NCI-H748 (cell line): ENCODE measurements around the gene COL4A1.

Experiments
- DNase-seq: peaks from one replicate; lab custom pipeline; 2025; ENCODE audit not compliant: unreplicated experiment; lab: John Stamatoyannopoulos, UW

COL4A1 gene

DNA sequence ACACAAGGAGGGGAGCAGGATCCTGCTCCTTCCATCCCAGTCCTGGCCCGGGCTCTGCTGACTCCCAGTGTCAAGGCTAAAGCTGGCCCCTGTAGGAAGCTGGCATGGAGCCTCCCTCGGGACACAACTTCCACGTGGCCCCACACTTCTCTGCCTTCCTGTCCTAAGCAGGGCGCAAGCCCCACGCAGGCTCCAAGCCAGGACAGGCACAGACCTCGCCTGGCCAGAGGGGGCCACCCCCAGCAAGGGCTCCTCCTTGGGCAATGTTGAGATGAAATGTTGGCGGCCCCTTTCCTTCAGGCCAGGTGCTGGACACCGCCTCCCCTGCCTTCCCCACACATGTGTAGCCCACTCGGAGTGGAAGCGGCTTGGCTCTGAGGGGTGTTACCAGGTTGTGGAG, 66.6 kb downstream of the COL4A1 start:
- no peak for DNase-seq

DNA sequence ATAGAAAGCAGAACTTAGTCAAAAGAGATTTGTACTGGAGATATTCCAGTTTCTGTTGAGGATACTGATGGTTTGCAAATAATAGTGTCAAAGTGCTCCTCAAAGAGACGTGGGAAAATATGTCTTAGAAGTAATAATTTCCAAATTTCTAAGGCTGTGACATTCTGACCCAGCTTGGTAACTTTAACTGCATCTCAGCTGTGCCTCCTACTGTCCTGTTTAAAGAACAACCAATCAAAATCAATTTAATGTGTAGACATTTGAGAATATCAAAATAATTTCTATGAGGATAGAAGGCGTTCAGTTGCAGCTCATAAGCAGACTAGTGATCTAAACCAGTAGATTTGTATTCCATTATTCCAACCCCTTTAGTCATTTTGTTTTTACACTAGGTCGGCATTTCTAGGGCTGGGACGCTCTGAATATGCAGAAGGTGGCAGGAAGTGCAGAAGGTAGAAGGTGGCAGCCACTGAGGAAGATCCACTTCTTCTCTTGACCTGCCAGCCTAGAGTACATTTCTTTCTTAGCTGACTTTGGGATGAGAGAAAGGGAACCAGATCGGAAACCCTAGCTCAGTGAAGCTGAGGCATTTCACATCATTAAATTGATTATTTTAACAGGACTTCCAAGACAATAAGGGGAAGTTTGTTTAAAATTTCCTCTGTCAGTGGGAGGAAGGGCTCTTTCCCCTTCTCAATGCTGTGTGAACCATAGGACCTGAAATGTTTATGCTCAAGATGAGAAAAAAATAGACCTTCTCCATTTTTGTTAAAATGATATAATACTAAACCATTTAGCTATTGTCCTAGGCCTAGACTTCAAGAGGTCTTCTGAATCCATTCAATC, 67.5 kb downstream of the COL4A1 start:
- no peak for DNase-seq

DNA sequence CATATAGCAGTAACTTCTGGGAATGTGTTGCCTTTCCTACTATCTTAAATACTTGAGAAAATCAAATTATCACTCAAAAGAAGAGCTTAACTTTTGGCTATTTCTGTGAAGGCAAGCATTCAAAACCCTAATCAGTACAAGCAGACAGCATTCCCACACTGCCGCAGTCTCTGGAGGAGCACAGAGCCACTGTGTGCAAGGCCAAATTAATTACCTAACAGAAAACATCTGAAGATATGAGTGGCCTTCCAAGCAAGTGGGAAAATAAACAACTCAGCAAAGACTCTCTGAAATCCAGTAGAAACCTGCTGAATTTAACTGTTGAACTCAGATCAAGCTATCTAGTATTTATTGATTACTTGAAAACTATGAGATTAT, 68.2 kb downstream of the COL4A1 start:
- DNase-seq: no peak

DNA sequence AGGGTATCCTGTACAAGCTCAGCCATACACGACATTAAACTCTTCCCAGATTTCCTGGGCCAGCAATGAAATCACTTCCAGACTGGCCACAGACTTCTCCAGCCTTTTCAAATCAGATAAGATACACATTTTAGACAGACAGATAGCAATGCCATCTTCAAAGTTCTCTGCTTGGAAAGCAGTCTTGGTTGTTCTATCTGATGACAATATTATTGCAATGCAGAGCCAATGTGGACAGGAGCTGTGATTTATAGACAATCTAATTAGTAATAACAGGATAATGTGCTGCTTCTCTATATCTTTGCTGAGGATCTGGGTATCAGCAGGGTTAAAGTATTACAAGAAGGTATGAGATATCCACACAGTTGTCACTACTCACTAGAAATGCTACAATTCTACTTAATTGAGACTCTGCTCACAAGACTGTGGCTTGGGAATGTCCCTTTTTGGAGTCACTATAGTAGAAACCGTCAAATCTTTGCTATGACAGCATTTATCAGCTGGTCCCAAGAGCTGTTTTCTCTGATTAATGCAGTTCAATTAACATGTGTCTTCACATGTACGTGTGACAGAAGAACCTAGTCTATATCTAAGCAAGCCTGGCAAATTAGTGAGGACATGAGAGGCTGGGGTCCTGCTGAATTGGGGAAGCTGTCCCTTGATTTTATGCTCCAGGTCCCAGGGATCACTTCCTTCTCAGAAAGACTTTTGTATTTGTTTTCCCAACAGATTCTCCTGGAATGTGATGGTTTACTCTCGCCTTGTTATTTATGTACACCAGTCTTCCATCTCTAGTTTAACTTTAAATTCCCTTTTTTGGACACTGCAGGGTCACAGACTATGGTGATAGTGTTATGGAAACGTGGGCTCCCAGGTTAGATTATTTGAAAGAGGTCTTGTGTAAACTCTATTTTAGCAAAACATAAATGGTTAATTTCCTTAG, 68.8 kb downstream of the COL4A1 start:
- no peak for DNase-seq

DNA sequence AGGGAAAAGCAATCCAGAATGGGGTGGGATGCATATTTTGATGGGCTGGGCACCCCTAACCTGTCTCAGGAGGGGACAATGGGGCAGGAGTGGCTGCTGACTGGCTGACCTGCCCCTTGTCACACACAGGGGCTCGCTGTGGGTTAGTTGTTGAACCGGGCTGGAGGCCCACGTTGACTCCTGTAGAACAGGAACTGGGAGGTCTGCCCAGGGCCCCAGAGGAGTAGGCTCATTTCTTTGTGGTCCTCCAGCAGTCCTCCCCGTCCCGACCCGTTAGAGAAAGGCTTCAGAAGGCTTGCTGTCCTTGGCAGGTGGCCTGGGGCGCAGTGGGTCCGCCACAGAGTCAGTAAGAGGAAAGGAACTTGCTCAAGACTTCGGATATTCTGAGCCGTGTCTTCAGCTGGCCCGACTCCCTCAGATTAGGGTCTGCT, 70.1 kb downstream of the COL4A1 start:
- DNase-seq: no peak

DNA sequence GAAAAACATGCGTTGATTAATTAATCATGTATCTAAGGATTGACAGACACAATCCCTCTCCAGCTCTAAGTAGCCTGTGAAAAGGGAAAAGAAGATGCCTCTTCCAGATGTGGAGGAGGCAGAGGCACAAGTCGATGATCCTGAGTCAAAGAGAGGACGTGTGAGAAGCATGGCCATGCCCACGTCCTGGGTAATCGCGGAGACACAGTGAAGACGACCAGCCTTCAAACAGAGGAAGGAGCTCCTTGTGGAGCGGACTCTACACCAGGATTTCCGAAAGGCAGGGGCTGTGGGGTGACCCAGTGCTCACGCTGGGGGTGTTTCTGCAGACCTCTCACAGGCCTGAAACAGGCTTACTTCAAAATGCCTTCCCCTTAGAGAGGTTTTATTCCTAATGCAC, 70.5 kb downstream of the COL4A1 start:
- no peak for DNase-seq

DNA sequence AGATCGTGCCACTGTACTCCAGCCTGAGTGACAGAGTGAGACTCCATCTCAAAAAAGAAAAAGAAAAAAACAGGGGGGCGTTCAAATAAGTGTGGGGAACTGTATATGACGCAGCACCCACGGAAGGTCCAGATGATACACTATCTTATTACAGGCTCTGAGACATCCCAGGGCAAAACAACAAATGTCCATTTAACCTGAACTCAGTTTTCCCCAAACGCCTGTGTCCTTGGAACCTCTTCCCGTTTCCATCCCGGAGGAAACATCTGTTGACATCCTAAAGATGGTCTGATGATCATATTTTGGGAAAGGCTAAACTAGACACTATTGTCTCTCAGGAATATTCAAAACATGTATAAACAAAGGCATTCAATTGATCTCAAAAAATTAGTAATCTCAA, 72.4 kb downstream of the COL4A1 start:
- DNase-seq: no peak

DNA sequence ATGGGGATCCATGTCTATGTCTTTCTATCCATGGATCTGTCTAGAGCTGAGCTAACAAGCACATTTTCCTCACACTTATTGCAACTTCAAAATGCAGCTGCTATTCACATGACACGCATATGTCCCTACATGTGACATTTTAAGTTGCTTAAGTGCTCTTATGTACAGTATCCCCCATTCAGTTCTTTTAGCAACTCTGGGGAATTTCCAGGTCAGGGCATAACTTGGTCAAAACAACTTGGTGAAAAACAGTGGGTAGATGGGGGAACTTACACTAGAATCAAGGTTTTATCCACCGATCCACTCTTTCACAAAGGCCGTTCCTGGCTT, 73.0 kb downstream of the COL4A1 start:
- no peak for DNase-seq

DNA sequence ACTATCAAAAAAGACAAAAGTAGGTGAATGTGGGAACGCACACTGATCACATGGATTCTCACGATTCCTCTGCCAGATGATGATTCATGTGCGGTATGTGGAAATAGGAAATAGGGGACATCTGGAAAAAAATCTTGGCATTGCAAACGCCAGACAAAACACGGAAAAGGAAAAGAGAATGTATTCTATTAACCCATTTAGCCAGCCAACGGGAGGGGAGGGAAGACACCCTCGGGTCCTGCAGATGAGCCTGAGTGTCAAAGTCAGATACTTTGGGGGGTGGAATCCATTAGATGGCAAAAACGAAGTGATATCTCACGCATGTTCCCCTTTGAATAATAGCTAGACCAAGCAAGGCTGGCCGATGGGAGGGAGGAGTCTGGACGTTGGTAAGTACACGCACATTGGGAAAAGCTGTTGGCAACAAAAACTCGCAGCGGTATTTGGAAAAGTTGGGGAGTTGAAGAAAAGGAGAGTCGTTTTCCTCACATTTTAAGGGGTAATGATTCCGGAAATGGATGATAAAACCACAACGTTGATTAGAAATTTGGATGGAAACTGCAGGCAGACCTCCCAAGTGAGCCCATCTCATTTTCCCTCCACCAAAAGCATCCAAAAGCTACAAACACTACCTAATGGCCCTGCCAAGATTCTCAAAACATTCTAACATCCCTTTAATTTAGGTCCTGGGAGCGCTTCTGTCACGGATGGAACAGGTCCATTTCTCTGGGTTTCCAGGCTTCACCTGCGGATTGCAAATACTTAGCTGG, 73.6 kb downstream of the COL4A1 start:
- DNase-seq: no peak

DNA sequence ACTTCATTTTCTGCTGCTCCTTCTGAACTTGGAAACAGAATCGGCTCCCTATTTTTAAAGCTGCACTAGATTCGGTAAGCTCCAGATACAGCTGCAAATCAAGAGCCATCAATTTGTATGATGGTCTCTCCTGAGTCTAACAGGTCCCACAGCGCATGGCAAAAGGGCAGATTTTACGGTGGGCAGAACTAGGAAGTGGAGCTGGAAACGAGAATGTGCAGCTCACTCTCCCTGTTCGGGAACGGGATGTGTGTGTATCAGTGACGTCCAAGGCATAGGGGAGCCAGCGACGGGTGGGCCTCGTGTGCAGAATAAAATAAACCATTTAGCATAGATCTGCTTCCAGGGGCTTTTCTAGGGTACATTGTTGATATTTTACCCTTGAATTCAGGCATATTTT, 74.2 kb downstream of the COL4A1 start:
- no peak for DNase-seq

DNA sequence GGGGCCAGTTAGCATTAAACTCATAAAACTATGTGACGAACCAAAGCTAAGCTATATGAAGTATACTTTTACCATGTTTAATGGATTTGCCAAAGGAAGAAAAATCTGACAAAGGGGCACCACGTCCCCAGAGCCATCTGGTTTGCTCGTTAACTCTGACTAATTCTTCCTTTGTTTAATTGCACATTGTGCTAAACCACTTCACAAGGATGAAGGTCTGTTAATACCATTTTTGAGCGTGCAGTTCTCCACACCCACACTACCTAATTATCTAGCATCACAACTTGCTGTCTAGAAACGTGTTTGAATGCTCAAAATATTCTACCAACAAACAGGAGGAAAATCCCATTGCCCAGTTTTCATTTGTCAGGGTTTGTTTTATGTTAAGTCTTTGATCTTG, 74.8 kb downstream of the COL4A1 start:
- no peak for DNase-seq

DNA sequence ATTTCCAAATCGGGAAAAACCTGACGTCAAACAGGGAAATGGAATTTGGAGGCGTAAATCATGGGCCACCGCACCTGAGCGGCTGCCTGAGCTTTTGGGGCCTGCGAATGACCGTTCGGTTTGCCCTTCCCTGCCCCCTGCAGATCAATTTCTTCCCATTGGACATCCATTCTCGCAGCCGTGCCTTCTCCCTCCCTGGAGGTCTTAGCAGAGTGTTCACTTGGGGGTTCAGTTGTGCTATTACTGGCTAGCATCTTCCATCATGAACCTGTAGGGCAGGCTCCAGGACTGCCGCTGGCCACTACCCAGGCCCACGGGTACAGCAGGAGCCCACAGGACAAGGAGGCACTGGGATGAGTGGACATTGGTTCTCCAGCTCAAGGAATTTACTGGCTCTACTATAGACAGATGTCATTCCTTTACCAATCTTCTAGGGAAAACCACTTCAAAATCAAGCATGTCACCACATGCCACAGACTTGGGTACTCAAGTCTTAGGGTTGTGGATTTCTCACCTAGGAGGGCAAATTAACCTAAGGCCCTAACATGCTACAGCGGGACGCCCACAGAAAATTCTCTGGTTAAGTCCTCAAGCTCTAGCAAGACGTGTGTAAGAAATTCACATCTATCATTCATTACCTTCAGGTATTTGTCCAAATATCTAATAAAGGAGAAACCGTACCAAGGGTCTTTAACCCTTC, 75.5 kb downstream of the COL4A1 start:
- no peak for DNase-seq

DNA sequence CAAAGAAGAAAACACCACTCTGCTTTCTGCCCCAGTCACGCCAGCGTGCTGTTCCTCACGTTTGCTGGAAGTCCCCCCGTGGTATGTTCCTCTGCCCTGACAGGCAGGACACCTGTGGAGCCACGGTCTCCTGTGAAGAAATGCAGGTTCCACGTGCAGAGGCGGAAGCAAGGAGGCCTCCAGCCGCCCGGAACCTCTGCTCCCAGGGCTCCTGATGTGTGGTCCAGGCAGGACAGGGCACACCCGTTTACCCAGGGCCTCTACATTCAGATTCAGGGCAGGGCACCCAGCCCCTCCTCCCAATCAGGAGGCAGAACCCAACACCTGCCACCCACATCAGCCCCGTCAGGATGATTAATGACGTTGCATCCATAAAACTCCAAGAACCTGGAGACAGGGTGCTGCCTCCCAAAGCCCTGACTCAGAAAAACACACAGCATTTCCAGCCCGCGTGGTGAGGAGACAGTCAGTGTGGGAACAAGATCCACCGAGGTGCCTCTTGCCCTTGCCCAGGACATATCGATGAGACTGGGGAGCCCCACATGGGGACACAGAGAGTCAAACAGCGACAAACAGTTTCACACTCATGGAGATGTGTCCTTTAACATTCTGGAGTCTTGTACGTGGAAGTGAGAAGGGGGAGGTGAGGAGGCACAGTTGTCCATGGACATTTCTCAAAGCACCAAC, 76.2 kb downstream of the COL4A1 start:
- no peak for DNase-seq

DNA sequence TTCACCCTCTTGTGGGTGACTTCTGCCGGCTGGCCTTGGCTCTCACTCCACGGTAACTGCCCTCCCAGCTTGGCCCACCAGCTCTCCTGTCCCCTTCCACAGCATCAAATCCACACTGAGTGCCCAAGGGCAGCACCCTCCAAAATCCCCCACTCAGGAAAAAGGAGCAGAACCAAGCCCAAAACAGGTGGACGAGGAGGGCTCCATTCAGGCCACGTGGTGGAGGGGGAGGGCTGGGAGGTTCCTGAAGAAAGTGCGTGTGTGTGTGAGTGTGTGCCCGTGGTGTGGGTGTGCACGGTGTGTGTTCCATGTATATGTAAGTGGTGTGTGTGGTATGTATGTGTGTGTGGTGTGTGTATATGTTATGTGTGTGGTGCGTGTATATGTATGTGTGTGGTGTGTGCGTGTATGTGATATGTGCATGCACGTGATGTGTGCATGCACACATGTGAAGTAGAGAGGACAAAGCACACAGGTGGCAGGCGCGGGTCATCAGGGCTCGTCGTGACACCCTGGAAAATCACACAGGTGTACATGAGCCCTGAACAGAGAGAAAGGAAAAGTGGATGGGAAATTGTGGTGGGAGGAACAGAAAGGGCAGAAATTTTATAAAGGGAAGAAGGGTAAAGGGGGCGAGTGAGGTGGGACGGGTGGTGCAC, 76.9 kb downstream of the COL4A1 start:
- no peak for DNase-seq

DNA sequence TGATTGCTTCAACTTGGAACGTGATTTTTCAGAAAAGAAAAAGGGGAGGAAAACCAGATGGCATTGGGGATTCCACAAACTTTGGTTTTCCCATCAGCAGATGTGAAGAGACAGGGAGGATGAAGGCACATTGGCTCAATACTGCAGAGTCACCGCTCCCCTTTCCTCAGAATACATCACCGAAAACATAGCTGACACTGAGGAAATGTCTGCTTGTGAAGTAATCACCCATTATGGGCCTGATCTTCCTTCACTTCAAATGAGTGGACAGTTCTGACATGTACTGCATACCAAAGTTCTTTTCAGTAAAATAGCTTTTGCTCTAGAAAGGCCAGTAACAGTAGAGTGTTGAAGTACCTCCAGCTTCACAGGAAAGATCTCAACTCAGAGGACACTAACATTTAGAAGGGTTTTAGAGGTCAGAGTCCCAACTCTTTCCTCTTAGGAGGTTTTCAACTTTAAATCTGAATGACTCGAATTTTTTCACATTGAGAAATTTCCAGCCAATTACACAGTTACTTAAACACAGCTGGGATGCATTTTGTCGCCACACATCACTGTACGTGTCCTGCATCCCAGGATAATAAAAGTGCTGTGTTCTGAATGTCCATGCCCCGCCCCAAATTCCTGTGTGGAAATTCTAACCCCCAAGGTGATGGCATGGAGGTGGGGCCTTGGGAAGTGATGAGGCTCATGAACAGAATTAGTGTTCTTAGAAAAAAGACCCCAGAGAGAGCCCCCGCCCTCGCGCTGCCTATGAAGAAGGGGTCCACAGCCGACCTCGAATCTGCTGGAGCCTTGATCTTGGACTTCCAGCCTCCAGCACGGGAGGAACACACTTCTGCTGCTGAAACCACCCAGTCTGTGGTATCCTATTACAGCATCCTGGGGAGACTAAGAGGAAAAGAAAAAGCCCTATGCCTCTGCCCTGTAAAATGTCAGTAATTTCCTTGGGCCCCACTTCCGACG, 77.7 kb downstream of the COL4A1 start:
- DNase-seq: no peak

DNA sequence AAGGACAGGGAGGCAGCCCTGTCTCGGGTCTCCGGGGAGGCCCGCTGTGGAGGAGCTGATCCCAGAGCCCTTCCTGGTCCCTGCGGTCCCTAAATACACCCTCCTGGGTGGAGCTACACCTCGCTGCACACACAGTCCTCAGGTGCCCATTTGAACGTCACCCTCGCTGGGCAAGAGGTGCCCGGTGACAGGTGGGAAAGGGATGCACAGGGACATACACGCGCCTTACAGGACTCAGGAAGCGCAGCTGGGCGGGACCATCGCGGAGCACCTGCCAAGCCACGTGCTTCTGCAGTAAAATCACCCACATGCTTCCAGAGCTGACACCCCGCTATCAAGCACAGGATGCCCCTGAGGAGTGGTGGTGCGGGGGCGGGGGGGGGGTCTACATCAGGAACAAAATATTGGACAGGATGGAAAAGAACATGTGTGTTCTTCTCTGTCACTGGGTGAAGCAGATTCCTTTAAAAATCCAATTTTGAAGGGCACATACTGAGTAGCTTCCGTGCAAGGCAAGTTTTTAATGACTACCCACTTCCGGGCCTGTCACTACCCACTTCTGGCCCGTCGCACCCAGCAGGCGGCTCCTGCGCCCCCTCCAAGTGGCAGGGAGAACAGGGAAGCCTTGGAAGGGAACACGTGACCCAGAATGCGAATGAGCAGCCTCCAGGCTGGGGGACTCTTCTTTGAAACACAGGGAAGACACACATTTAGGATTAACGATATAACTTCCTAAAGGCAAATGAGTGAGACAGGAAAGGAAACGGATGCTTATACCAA, 78.9 kb downstream of the COL4A1 start:
- DNase-seq: no peak

DNA sequence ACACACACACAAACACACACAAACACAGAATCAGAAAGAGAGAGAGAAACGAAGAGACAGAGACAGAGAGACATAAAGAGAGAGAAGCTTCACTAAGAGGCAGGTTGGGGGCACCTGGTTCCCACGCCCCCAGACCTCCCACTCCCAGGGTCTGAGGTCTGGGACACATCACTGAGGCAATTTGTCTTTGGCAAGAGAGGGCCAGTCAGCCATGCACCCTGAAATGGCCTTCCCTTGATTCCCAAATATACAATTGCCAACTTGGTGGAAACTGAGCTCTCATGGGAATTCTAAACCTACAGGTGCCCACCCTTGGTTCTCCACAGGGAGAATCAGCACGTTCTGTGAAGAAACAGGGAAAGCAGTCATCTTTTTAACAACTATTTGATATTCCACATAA, 79.5 kb downstream of the COL4A1 start:
- DNase-seq: no peak
